ENCODE data around the gene PIGP. TPM values are rescaled to one million over a fixed set of nuclear protein-coding genes. Genes with fewer than 3 reads are reported as not detected.
"Not testable (repeated sequence)": the region's sequence is repeated elsewhere in the genome, so short reads cannot be mapped to it uniquely, and the experiment has no call there.

PIGP gene
- total and polyA plus RNA-seq, 2 donors = 24.4 to 40.6 TPM

DNA sequence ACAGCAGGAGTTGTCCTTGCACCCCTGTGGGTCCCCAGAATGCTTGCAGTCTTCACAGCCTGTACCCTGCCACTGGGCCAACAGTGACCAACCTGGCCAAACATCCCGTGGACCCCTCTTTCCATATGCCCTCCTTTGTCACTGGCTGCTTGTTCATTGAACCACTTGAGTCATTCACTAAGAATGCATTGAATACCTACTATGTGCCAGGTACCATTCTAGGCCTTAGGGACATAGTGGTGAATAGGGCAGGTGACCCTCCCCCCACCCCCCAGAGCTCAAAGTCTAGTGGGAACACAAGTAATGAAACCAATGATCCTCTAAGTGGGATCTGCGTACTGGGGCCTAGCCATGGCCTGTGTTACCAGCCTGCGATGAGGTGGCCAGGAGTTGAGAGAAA, 28.2 kb downstream of the PIGP start:
- H3K36me3 ChIP-seq (ENCODE audit: control insufficient read depth in 2 of 2, insufficient read depth in 2 of 2, low read length in 1 of 2) = no peaks in the 10 kb centered on the region
- 93% methylated on average over 3 of the region's 3 CpGs for WGBS
- H3K4me3 ChIP-seq (ENCODE audit: low read length in 2 of 2) = no peak overlapping the region
- H3K27me3 ChIP-seq (ENCODE audit: control insufficient read depth in 2 of 2, insufficient read depth in 1 of 2, low read length in 1 of 2) = no peaks in the 10 kb centered on the region
- H3K27ac ChIP-seq (ENCODE audit: low read depth in 1 of 2, low read length in 1 of 2) = no peak overlapping the region
- DNase-seq (ENCODE audit: low read depth in 6 of 9, low spot score in 9 of 9) = no peak
- H3K9me3 ChIP-seq (ENCODE audit: control insufficient read depth in 2 of 2, insufficient read depth in 1 of 2, low read length in 1 of 2) = no peaks in the 10 kb centered on the region
- H3K4me1 ChIP-seq (ENCODE audit: control insufficient read depth in 2 of 2, insufficient read depth in 2 of 2, low read length in 2 of 2) = peaks cover 0 to 16% of the 10 kb centered on the region in 2 donors

DNA sequence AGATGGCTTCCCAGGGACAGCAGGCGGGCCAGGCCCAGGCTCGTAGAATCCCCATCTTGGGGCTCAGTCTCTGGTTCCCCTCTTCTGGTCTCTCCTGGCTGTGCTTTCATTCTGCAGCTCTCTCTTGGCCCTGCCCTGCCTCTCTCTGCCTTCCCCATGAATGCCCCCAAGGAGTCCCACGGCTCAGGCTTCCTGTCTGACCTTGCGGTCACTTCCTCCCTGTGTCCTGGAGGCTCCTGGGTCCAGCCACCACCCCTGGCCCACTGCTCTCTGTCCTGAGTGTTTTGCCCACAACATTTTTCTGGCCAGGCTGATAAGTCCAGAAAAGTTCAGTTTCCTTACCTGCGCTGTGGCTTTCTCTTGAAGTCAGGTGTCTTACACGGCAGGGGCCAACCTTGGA, 29.1 kb downstream of the PIGP start:
- DNase-seq (ENCODE audit: low read depth in 6 of 9, low spot score in 9 of 9) = no peak
- Histone ChIP-seq H3K27me3 (ENCODE audit: control insufficient read depth in 2 of 2, insufficient read depth in 1 of 2, low read length in 1 of 2) (no peaks in the 10 kb centered on the region), H3K9me3 (ENCODE audit: control insufficient read depth in 2 of 2, insufficient read depth in 1 of 2, low read length in 1 of 2) (no peaks in the 10 kb centered on the region), H3K27ac (ENCODE audit: low read depth in 1 of 2, low read length in 1 of 2) (no peak overlapping the region), H3K36me3 (ENCODE audit: control insufficient read depth in 2 of 2, insufficient read depth in 2 of 2, low read length in 1 of 2) (no peaks in the 10 kb centered on the region), H3K4me1 (ENCODE audit: control insufficient read depth in 2 of 2, insufficient read depth in 2 of 2, low read length in 2 of 2) (peaks cover 0 to 16% of the 10 kb centered on the region in 2 donors), H3K4me3 (ENCODE audit: low read length in 2 of 2) (no peak overlapping the region)
- 83% methylated on average over 6 of the region's 6 CpGs for WGBS

DNA sequence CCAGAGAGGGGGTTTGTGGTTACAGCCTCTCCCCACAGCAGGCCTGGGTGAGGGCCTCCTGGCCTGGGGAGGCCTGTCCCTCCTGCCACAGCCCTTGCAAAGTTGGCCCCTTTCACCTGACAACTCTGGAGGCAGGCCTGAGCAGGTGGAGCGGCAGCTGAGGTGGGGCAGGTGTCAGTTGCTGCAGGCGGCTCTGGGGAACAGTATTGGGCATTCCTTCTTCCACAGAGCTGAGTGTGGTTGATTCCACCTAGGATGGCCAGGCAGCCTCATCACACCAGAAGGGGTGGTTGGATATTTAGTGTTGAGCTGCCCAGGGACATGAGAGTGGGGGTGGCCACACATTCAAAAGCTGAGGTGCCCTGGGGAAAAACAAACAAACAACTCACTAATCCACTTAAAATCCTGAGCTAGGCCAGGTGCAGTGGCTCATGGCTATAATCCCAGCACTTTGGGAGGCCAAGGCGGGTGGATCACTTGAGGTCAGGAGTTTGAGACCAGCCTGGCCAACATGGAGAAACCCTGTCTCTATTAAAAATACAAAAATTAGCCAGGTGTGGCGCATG, 31.1 kb downstream of the PIGP start:
- Histone ChIP-seq H3K27ac (ENCODE audit: low read depth in 1 of 2, low read length in 1 of 2) (no peak overlapping the region), H3K9me3 (ENCODE audit: control insufficient read depth in 2 of 2, insufficient read depth in 1 of 2, low read length in 1 of 2) (no peaks in the 10 kb centered on the region), H3K27me3 (ENCODE audit: control insufficient read depth in 2 of 2, insufficient read depth in 1 of 2, low read length in 1 of 2) (no peaks in the 10 kb centered on the region), H3K4me3 (ENCODE audit: low read length in 2 of 2) (no peak overlapping the region), H3K36me3 (ENCODE audit: control insufficient read depth in 2 of 2, insufficient read depth in 2 of 2, low read length in 1 of 2) (no peaks in the 10 kb centered on the region), H3K4me1 (ENCODE audit: control insufficient read depth in 2 of 2, insufficient read depth in 2 of 2, low read length in 2 of 2) (peaks cover 0 to 16% of the 10 kb centered on the region in 2 donors)
- no peak for DNase-seq (ENCODE audit: low read depth in 6 of 9, low spot score in 9 of 9)
- 96% methylated on average over 4 of the region's 4 CpGs for WGBS

- H3K27me3 ChIP-seq (ENCODE audit: control insufficient read depth in 2 of 2, insufficient read depth in 1 of 2, low read length in 1 of 2) = no peaks in the 10 kb centered on the region
- no peak overlapping the region for H3K27ac ChIP-seq (ENCODE audit: low read depth in 1 of 2, low read length in 1 of 2)
- no peaks in the 10 kb centered on the region for H3K36me3 ChIP-seq (ENCODE audit: control insufficient read depth in 2 of 2, insufficient read depth in 2 of 2, low read length in 1 of 2)
- H3K4me1 ChIP-seq (ENCODE audit: control insufficient read depth in 2 of 2, insufficient read depth in 2 of 2, low read length in 2 of 2) = peaks cover 0 to 14% of the 10 kb centered on the region in 2 donors
- H3K9me3 ChIP-seq (ENCODE audit: control insufficient read depth in 2 of 2, insufficient read depth in 1 of 2, low read length in 1 of 2) = no peaks in the 10 kb centered on the region
- 96% methylated on average over 3 of the region's 3 CpGs for WGBS
- no peak overlapping the region for H3K4me3 ChIP-seq (ENCODE audit: low read length in 2 of 2)
- DNase-seq (ENCODE audit: low read depth in 6 of 9, low spot score in 9 of 9) = no peak
Measured at GRCh38 chr21:37040212-37040611, 32.7 kb downstream of the PIGP start.

GRCh38 chr21:37039411-37040075, 33.3 kb downstream of the PIGP start:
- 95% methylated on average over 9 of the region's 9 CpGs for WGBS
- DNase-seq (ENCODE audit: low read depth in 6 of 9, low spot score in 9 of 9) = no peak
- H3K4me3 ChIP-seq (ENCODE audit: low read length in 2 of 2) = no peak overlapping the region
- no peak overlapping the region for H3K27ac ChIP-seq (ENCODE audit: low read depth in 1 of 2, low read length in 1 of 2)
- no peaks in the 10 kb centered on the region for H3K36me3 ChIP-seq (ENCODE audit: control insufficient read depth in 2 of 2, insufficient read depth in 2 of 2, low read length in 1 of 2)
- no peaks in the 10 kb centered on the region for H3K27me3 ChIP-seq (ENCODE audit: control insufficient read depth in 2 of 2, insufficient read depth in 1 of 2, low read length in 1 of 2)
- H3K9me3 ChIP-seq (ENCODE audit: control insufficient read depth in 2 of 2, insufficient read depth in 1 of 2, low read length in 1 of 2) = no peaks in the 10 kb centered on the region
- peaks cover 0 to 7% of the 10 kb centered on the region in 2 donors for H3K4me1 ChIP-seq (ENCODE audit: control insufficient read depth in 2 of 2, insufficient read depth in 2 of 2, low read length in 2 of 2)

GRCh38 chr21:37036177-37036576, 36.7 kb downstream of the PIGP start:
- H3K4me1 ChIP-seq (ENCODE audit: control insufficient read depth in 2 of 2, insufficient read depth in 2 of 2, low read length in 2 of 2) = no peaks in the 10 kb centered on the region
- WGBS = 97% methylated on average over 4 of the region's 4 CpGs
- H3K9me3 ChIP-seq (ENCODE audit: control insufficient read depth in 2 of 2, insufficient read depth in 1 of 2, low read length in 1 of 2) = no peaks in the 10 kb centered on the region
- DNase-seq (ENCODE audit: low read depth in 6 of 9, low spot score in 9 of 9) = no peak
- no peak overlapping the region for H3K27ac ChIP-seq (ENCODE audit: low read depth in 1 of 2, low read length in 1 of 2)
- H3K36me3 ChIP-seq (ENCODE audit: control insufficient read depth in 2 of 2, insufficient read depth in 2 of 2, low read length in 1 of 2) = no peaks in the 10 kb centered on the region
- no peak overlapping the region for H3K4me3 ChIP-seq (ENCODE audit: low read length in 2 of 2)
- no peaks in the 10 kb centered on the region for H3K27me3 ChIP-seq (ENCODE audit: control insufficient read depth in 2 of 2, insufficient read depth in 1 of 2, low read length in 1 of 2)

DNA sequence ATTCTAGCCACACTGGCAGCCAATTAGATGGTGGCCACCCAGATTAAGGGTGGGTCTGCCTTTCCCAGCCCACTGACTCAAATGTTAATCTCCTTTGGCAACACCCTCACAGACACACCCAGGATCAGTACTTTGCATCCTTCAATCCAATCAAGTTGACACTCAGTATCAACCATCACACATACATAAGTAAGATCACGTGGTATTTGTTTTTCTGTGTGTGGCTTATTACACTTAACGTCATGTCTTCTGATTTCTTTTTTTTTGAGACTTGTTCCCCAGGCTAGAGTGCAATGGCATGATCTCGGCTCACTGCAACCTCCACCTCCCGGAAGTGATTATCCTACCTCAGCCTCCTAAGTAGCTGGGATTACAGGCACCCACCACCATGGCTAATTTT, 38.5 kb downstream of the PIGP start:
- not testable (repeated sequence) for H3K27me3 ChIP-seq (ENCODE audit: control insufficient read depth in 2 of 2, insufficient read depth in 1 of 2, low read length in 1 of 2); H3K27ac ChIP-seq (ENCODE audit: low read depth in 1 of 2, low read length in 1 of 2); H3K9me3 ChIP-seq (ENCODE audit: control insufficient read depth in 2 of 2, insufficient read depth in 1 of 2, low read length in 1 of 2); H3K4me3 ChIP-seq (ENCODE audit: low read length in 2 of 2); H3K36me3 ChIP-seq (ENCODE audit: control insufficient read depth in 2 of 2, insufficient read depth in 2 of 2, low read length in 1 of 2); DNase-seq (ENCODE audit: low read depth in 6 of 9, low spot score in 9 of 9); H3K4me1 ChIP-seq (ENCODE audit: control insufficient read depth in 2 of 2, insufficient read depth in 2 of 2, low read length in 2 of 2)
- WGBS = 98% methylated on average over 4 of the region's 4 CpGs

- 86% methylated on average over 4 of the region's 4 CpGs for WGBS
Measured at GRCh38 chr21:37032877-37033471, 39.9 kb downstream of the PIGP start.

DNA sequence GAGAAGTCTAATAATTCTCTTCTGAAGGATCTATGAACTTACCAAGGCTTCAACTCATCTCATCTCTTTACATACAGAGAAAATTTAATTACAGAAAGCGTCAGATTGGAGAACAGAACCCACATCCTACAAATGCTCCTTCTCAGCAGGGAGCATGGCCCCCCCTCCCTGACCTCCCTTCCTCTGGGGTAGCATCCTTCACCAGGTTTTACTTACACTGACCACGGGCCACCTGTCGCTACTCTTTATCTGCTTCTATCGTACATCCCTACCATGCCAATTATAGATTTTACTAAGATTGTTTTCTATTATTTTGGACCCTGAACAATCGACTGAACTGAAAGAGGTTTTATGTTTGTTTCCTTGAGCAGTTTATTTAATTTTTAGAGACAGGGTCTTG, 40.6 kb downstream of the PIGP start:
- Histone ChIP-seq H3K27ac (ENCODE audit: low read depth in 1 of 2, low read length in 1 of 2) (no peak overlapping the region), H3K4me1 (ENCODE audit: control insufficient read depth in 2 of 2, insufficient read depth in 2 of 2, low read length in 2 of 2) (no peaks in the 10 kb centered on the region), H3K27me3 (ENCODE audit: control insufficient read depth in 2 of 2, insufficient read depth in 1 of 2, low read length in 1 of 2) (no peaks in the 10 kb centered on the region), H3K36me3 (ENCODE audit: control insufficient read depth in 2 of 2, insufficient read depth in 2 of 2, low read length in 1 of 2) (no peaks in the 10 kb centered on the region), H3K4me3 (ENCODE audit: low read length in 2 of 2) (no peak overlapping the region), H3K9me3 (ENCODE audit: control insufficient read depth in 2 of 2, insufficient read depth in 1 of 2, low read length in 1 of 2) (no peaks in the 10 kb centered on the region)
- 71% methylated on average over 5 of the region's 5 CpGs for WGBS
- no peak for DNase-seq (ENCODE audit: low read depth in 6 of 9, low spot score in 9 of 9)

More at GRCh38 chr21:37032877-37033471, 39.9 kb downstream of the PIGP start:
- Histone ChIP-seq H3K9me3 (ENCODE audit: control insufficient read depth in 2 of 2, insufficient read depth in 1 of 2, low read length in 1 of 2) (no peaks in the 10 kb centered on the region), H3K36me3 (ENCODE audit: control insufficient read depth in 2 of 2, insufficient read depth in 2 of 2, low read length in 1 of 2) (no peaks in the 10 kb centered on the region), H3K4me1 (ENCODE audit: control insufficient read depth in 2 of 2, insufficient read depth in 2 of 2, low read length in 2 of 2) (no peaks in the 10 kb centered on the region), H3K4me3 (ENCODE audit: low read length in 2 of 2) (no peak overlapping the region), H3K27me3 (ENCODE audit: control insufficient read depth in 2 of 2, insufficient read depth in 1 of 2, low read length in 1 of 2) (no peaks in the 10 kb centered on the region), H3K27ac (ENCODE audit: low read depth in 1 of 2, low read length in 1 of 2) (no peak overlapping the region)
- no peak for DNase-seq (ENCODE audit: low read depth in 6 of 9, low spot score in 9 of 9)
